HEK293 (cell line): ENCODE data around the gene PHF12.

Experiments
- HOXD13 ChIP-seq: sonication (generic); formaldehyde crosslinking; IDR thresholded peaks from 2 replicates; pipeline ENCODE4 v1.8.0; 2022; ENCODE audit warnings: missing genetic modification reagents, borderline replicate concordance
- ZNF132 ChIP-seq: fragments of 450-650 bp; formaldehyde crosslinking; IDR thresholded peaks from 2 replicates; pipeline ENCODE4 v1.5.1; 2017; ENCODE audit warnings: missing biosample characterization, missing genetic modification characterization, borderline replicate concordance
- TF ChIP-seq, protein P1 (sequence below): fragments of 450-650 bp; formaldehyde crosslinking; IDR thresholded peaks from 2 replicates; pipeline ENCODE4 v1.5.1; 2016; ENCODE audit warnings: missing biosample characterization, missing genetic modification characterization
- TF ChIP-seq, protein P2 (sequence below): fragments of 450-650 bp; formaldehyde crosslinking; IDR thresholded peaks from 2 replicates; pipeline ENCODE4 v1.5.1; 2016; ENCODE audit warnings: missing biosample characterization, missing genetic modification characterization

DNA sequence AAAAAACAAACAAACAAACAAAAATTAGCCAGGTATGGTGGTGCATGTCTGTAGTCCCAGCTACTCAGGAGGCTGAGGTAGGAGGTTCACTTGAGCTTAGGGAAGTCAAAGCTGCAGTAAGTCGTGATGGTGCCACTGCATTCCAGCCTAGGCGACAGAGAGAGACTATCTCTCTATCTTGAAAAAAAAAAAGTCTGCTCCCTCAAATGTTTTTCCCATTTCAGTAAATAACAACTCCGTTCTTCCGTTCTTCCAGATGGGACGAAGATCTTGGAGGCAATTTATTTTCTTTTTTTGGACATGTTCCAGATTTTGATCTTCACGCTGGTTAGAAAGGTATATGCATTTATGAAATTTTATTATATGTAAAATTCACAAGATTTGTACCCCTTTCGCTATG lies 77.5 kb downstream of the PHF12 start:
- TF ChIP-seq, protein P1, sequence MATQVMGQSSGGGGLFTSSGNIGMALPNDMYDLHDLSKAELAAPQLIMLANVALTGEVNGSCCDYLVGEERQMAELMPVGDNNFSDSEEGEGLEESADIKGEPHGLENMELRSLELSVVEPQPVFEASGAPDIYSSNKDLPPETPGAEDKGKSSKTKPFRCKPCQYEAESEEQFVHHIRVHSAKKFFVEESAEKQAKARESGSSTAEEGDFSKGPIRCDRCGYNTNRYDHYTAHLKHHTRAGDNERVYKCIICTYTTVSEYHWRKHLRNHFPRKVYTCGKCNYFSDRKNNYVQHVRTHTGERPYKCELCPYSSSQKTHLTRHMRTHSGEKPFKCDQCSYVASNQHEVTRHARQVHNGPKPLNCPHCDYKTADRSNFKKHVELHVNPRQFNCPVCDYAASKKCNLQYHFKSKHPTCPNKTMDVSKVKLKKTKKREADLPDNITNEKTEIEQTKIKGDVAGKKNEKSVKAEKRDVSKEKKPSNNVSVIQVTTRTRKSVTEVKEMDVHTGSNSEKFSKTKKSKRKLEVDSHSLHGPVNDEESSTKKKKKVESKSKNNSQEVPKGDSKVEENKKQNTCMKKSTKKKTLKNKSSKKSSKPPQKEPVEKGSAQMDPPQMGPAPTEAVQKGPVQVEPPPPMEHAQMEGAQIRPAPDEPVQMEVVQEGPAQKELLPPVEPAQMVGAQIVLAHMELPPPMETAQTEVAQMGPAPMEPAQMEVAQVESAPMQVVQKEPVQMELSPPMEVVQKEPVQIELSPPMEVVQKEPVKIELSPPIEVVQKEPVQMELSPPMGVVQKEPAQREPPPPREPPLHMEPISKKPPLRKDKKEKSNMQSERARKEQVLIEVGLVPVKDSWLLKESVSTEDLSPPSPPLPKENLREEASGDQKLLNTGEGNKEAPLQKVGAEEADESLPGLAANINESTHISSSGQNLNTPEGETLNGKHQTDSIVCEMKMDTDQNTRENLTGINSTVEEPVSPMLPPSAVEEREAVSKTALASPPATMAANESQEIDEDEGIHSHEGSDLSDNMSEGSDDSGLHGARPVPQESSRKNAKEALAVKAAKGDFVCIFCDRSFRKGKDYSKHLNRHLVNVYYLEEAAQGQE: no peak
- TF ChIP-seq ZNF132 (tag by site-specific recombination): no peak
- TF ChIP-seq HOXD13 (CRISPR knock-in tag): no peak
- TF ChIP-seq, protein P2, sequence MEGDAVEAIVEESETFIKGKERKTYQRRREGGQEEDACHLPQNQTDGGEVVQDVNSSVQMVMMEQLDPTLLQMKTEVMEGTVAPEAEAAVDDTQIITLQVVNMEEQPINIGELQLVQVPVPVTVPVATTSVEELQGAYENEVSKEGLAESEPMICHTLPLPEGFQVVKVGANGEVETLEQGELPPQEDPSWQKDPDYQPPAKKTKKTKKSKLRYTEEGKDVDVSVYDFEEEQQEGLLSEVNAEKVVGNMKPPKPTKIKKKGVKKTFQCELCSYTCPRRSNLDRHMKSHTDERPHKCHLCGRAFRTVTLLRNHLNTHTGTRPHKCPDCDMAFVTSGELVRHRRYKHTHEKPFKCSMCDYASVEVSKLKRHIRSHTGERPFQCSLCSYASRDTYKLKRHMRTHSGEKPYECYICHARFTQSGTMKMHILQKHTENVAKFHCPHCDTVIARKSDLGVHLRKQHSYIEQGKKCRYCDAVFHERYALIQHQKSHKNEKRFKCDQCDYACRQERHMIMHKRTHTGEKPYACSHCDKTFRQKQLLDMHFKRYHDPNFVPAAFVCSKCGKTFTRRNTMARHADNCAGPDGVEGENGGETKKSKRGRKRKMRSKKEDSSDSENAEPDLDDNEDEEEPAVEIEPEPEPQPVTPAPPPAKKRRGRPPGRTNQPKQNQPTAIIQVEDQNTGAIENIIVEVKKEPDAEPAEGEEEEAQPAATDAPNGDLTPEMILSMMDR (tag by site-specific recombination): no peak
